GM13976 (cell line): ENCODE measurements around the gene DDN.
A peak's percentile ranks its signal among the peaks of the same experiment; 100 is the strongest.

Experiments used
- DNase-seq: peaks from one replicate; pipeline ENCODE4 v3.0.0; 2012; ENCODE audit warnings: low spot score
- in situ Hi-C: fragments of 300-500 bp; cut with MboI; formaldehyde crosslinking; loops from one replicate; pipeline ENCODE4 v1.12.0; 2022; ENCODE audit warnings: low sequenced_read_pairs, mixed read lengths, inconsistent platforms; ENCODE audit not compliant: unreplicated experiment
- TF ChIP-seq, protein P1 (sequence below): IDR thresholded peaks from 2 replicates; pipeline ENCODE4 v1.5.1; 2012; ENCODE audit warnings: borderline replicate concordance, mild to moderate bottlenecking; ENCODE audit not compliant: insufficient read depth; ENCODE audit errors: extremely low read depth, missing control alignments, control extremely low read depth

Gene DDN

GRCh38 chr12:48993787-48994186 is 5.4 kb downstream of the DDN start:
- DNase-seq, result no peak
- in situ Hi-C loops, result no loop called here
- TF ChIP-seq, protein P1, sequence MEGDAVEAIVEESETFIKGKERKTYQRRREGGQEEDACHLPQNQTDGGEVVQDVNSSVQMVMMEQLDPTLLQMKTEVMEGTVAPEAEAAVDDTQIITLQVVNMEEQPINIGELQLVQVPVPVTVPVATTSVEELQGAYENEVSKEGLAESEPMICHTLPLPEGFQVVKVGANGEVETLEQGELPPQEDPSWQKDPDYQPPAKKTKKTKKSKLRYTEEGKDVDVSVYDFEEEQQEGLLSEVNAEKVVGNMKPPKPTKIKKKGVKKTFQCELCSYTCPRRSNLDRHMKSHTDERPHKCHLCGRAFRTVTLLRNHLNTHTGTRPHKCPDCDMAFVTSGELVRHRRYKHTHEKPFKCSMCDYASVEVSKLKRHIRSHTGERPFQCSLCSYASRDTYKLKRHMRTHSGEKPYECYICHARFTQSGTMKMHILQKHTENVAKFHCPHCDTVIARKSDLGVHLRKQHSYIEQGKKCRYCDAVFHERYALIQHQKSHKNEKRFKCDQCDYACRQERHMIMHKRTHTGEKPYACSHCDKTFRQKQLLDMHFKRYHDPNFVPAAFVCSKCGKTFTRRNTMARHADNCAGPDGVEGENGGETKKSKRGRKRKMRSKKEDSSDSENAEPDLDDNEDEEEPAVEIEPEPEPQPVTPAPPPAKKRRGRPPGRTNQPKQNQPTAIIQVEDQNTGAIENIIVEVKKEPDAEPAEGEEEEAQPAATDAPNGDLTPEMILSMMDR, result no peak

GRCh38 chr12:48991247-48992050 is 7.7 kb downstream of the DDN start:
- DNase-seq, result no peak
- TF ChIP-seq, protein P1, result no peak
- in situ Hi-C loops, result no loop called here

- TF ChIP-seq, protein P1, result no peak
- DNase-seq, result no peak
- in situ Hi-C loops, result no loop called here
Measured at GRCh38 chr12:48990552-48990951, 8.6 kb downstream of the DDN start.

DNA sequence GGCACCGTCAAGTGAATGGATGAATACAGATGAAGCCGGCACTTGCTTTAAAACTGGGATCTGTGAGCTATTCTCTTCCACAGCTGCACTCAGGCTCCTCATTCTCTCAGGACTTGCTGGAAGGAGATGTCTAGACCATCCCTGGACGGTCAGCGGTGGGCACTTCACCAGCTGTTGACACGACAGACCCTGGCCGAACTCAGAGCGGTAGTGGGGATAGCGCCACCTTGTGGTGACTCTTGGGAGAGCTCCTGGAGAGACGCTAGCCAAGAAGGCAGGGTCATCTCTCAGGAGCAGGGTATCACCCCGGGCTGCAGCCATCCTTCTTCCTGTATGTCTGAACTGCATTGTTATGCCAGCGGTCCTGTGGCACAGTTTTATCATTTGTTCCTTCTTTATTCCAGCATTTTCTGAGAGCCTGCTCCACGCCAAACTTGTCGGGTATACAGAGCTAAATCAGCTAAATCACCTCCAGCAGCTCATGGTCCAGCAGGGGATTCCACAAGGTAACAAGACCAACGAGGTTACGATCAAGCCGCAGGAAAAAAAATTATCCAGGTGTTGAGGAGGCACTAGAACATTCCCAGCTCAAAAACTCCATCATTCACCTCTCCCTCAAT is 11.0 kb downstream of the DDN start:
- TF ChIP-seq, protein P1, result peak; percentile 94
- peak; percentile 80 for DNase-seq
- in situ Hi-C loops, result no loop called here

- TF ChIP-seq, protein P1, result no peak
- in situ Hi-C loops, result no loop called here
- no peak for DNase-seq
Measured at GRCh38 chr12:48986720-48987291, 12.4 kb downstream of the DDN start.

DNA sequence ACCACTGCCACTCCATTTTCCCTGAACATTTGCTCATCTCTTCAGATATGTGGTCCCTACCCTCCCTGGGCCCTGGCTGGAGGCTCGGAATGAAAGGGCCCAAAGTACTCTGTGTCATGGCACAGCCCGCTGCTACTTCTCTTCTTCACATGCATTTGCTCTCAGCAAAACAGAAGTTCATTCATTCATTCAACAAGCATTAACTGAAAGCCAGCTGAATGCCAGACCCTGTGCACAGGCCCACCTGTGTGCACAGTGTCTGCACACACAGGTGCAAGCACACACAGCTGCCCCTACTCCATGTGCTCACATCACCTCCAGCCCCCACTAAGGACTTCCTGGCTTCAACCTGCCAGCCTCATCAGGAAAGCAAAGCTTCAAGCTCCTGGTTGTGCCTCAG is 13.3 kb downstream of the DDN start:
- TF ChIP-seq, protein P1, result no peak
- in situ Hi-C loops, result no loop called here
- no peak for DNase-seq
